HepG2 (cell line): ENCODE results near the gene KDM3A. TPM values are rescaled to one million over a fixed set of nuclear protein-coding genes. Genes with fewer than 3 reads are reported as not detected.

Experiments used
- AGO2 ChIP-seq: fragments of 200-400 bp; formaldehyde crosslinking; optimal IDR thresholded peaks from 2 replicates; pipeline ENCODE3; 2017; ENCODE audit warnings: mild to moderate bottlenecking, low read depth, low read length, moderate library complexity
- CAMTA2 ChIP-seq: sonication (generic); formaldehyde crosslinking; IDR thresholded peaks from 2 replicates; pipeline ENCODE4 v1.4.0; 2020; ENCODE audit warnings: mild to moderate bottlenecking, missing genetic modification reagents, borderline replicate concordance
- CBX2 ChIP-seq, 2 experiments: fragments of 200-600 bp in 1 of 2; sonication (generic); formaldehyde crosslinking in 1 of 2; IDR thresholded peaks; 2 replicates each; pipeline versions ENCODE4 v1.7.0 to v1.8.1; 2018 to 2022; ENCODE audit warnings: low read depth in 2 of 2, low read length in 1 of 2, mild to moderate bottlenecking in 1 of 2, missing genetic modification reagents in 1 of 2
- DNMT3B ChIP-seq: conservative IDR thresholded peaks from 2 replicates; pipeline ENCODE4 v1.6.1; 2016; ENCODE audit warnings: missing biosample characterization, control low read depth
- FOXK2 ChIP-seq: fragments of 450-650 bp; IDR thresholded peaks from 2 replicates; pipeline ENCODE4 v1.6.1; 2016
- KDM6A ChIP-seq: IDR thresholded peaks from 2 replicates; pipeline ENCODE4 v1.6.1; 2016; ENCODE audit warnings: low read depth
- NFYC ChIP-seq: IDR thresholded peaks from 2 replicates; pipeline ENCODE4 v1.6.1; 2016; ENCODE audit warnings: missing genetic modification reagents, missing compliant biosample characterization
- NR2F6 ChIP-seq, 2 experiments: IDR thresholded peaks; 2 replicates each; pipeline ENCODE4 v1.6.1; 2016; ENCODE audit warnings: antibody characterized with exemption in 1 of 2, mild to moderate bottlenecking in 1 of 2
- PBX3 ChIP-seq: sonication (generic); formaldehyde crosslinking; IDR thresholded peaks from 2 replicates; pipeline ENCODE4 v1.8.1; 2023; ENCODE audit warnings: missing genetic modification reagents, inconsistent platforms, borderline replicate concordance
- POGK ChIP-seq: sonication (generic); formaldehyde crosslinking; conservative IDR thresholded peaks from 2 replicates; pipeline ENCODE4 v1.8.0; 2022; ENCODE audit warnings: mild to moderate bottlenecking, moderate library complexity, missing genetic modification reagents
- PRDM4 ChIP-seq: sonication (generic); formaldehyde crosslinking; IDR thresholded peaks from 2 replicates; pipeline ENCODE4 v1.9.0; 2021; ENCODE audit warnings: missing genetic modification reagents, borderline replicate concordance
- SALL2 ChIP-seq: sonication (generic); formaldehyde crosslinking; IDR thresholded peaks from 2 replicates; pipeline ENCODE4 v1.8.1; 2023; ENCODE audit warnings: mild to moderate bottlenecking, missing genetic modification reagents, inconsistent platforms
- SIX1 ChIP-seq: sonication (generic); formaldehyde crosslinking; IDR thresholded peaks from 2 replicates; pipeline ENCODE4 v1.4.0; 2020; ENCODE audit warnings: missing genetic modification reagents, borderline replicate concordance
- SRF ChIP-seq: IDR thresholded peaks from 2 replicates; pipeline ENCODE4 v1.6.1; 2011; ENCODE audit warnings: mild to moderate bottlenecking, low read depth, low read length, moderate library complexity
- TBX3 ChIP-seq: fragments of 450-650 bp; IDR thresholded peaks from 2 replicates; pipeline ENCODE4 v1.6.1; 2017; ENCODE audit warnings: antibody characterized with exemption, mild to moderate bottlenecking, inconsistent platforms, borderline replicate concordance
- TFDP2 ChIP-seq: sonication (generic); formaldehyde crosslinking; IDR thresholded peaks from 2 replicates; pipeline ENCODE4 v1.4.0; 2020; ENCODE audit warnings: missing genetic modification reagents
- ZC3H4 ChIP-seq: sonication (generic); formaldehyde crosslinking; IDR thresholded peaks from 2 replicates; pipeline ENCODE4 v1.4.0; 2020; ENCODE audit warnings: missing genetic modification reagents, borderline replicate concordance
- ZMYM2 ChIP-seq: sonication (generic); formaldehyde crosslinking; IDR thresholded peaks from 2 replicates; pipeline ENCODE4 v1.8.0; 2022; ENCODE audit warnings: mild to moderate bottlenecking, missing genetic modification reagents
- ZNF101 ChIP-seq: sonication (generic); formaldehyde crosslinking; IDR thresholded peaks from 2 replicates; pipeline ENCODE4 v1.4.0; 2020; ENCODE audit warnings: mild to moderate bottlenecking, low read depth, missing genetic modification reagents, borderline replicate concordance
- ZNF33A ChIP-seq: sonication (generic); formaldehyde crosslinking; IDR thresholded peaks from 2 replicates; pipeline ENCODE4 v1.5.1; 2020; ENCODE audit warnings: missing genetic modification reagents, mild to moderate bottlenecking, moderate library complexity, borderline replicate concordance
- ZNF382 ChIP-seq: sonication (generic); formaldehyde crosslinking; IDR thresholded peaks from 2 replicates; pipeline ENCODE4 v1.5.0; 2020; ENCODE audit warnings: missing genetic modification reagents, mild to moderate bottlenecking, borderline replicate concordance
- ZSCAN29 ChIP-seq: sonication (generic); formaldehyde crosslinking; conservative IDR thresholded peaks from 2 replicates; pipeline ENCODE4 v1.4.0; 2020; ENCODE audit warnings: mild to moderate bottlenecking, missing genetic modification reagents
- polyA plus RNA-seq, 8 experiments: library from polyadenylated mRNA; depleted of rRNA in 3 of 8; stranded (reverse) in 7 of 8; unstranded in 1 of 8; fragments of >200 nt; fragmentation: Illumina TruSeq in 4 of 8; extraction: Trizol in 4 of 8; gene quantifications; 2 replicates each; pipeline versions ENCODE4 v1.2.1 to v1.2.3, GENCODE V29; 2011 to 2016; ENCODE audit warnings: low read depth in 4 of 8, missing spikeins in 1 of 8, mixed read lengths in 1 of 8; ENCODE audit not compliant: insufficient read depth in 1 of 8
- total RNA-seq, 5 experiments: library from RNA; depleted of rRNA; stranded (reverse); fragments of >200 nt; fragmentation: Illumina TruSeq; extraction: Trizol; gene quantifications; 2 replicates each; pipeline ENCODE4 v1.2.3, GENCODE V29; 2016; ENCODE audit warnings: low read depth in 1 of 5

KDM3A gene
- total and polyA plus RNA-seq, 2 of the 13 experiments (the other 11 are each of a cell fraction or from before 2014, with no cell fraction given): 21.0 to 70.2 TPM

- TF ChIP-seq POGK (CRISPR knock-in tag) (peak; percentile 98), FOXK2 (peak; percentile 44; the same call in 1 of the 2 replicates), NFYC (CRISPR knock-in tag) (peak; percentile 91), SALL2 (peak; percentile 99), NR2F6 (IDR thresholded peaks at IDR 0.05) (peak; percentile 84), NR2F6 (CRISPR knock-in tag; IDR thresholded peaks at IDR 0.05) (no peak; the same call in none of the 2 replicates), AGO2 (no peak), ZC3H4 (no peak; the same call in 1 of the 2 replicates), PRDM4 (CRISPR knock-in tag) (peak; percentile 58; the same call in 1 of the 2 replicates), KDM6A (peak; percentile 46; the same call in 1 of the 2 replicates), ZMYM2 (CRISPR knock-in tag) (peak; percentile 99), ZNF382 (peak; percentile 93; the same call in 1 of the 2 replicates), CBX2 (IDR thresholded peaks at IDR 0.05; ENCODE audit: low read depth, low read length) (peak; percentile 78; the same call in 1 of the 2 replicates), CBX2 (CRISPR knock-in tag; IDR thresholded peaks at IDR 0.05; ENCODE audit: low read depth) (no peak), DNMT3B (CRISPR knock-in tag) (peak; percentile 100), ZNF33A (CRISPR knock-in tag) (peak; percentile 99; the same call in 1 of the 2 replicates), TBX3 (peak; percentile 88; the same call in 1 of the 2 replicates), SRF (peak; percentile 45), PBX3 (CRISPR knock-in tag) (no peak; the same call in 1 of the 2 replicates), SIX1 (CRISPR knock-in tag) (peak; percentile 57; the same call in 1 of the 2 replicates), TFDP2 (CRISPR knock-in tag) (peak; percentile 98), ZNF101 (peak; percentile 93; the same call in 1 of the 2 replicates), CAMTA2 (CRISPR knock-in tag) (no peak), ZSCAN29 (peak; percentile 83; the same call in 1 of the 2 replicates)
Measured at GRCh38 chr2:86440631-86441391, at the start of gene KDM3A (continued).
